ENCODE measurements around the gene VPS13D. TPM values are rescaled to one million over a fixed set of nuclear protein-coding genes. Genes with fewer than 3 reads are reported as not detected.

Gene VPS13D
- total RNA-seq, 1 experiment from 2014 or later: 20.2 TPM

GRCh38 chr1:12451560-12451900 lies 221.7 kb downstream of the VPS13D start:
- Histone ChIP-seq H3K27ac (ENCODE audit: insufficient read length, low read depth, low read length) (no peak overlapping the region), H2BK20ac (ENCODE audit: low read depth, low read length, poor library complexity, severe bottlenecking) (no peak overlapping the region), H2AFZ (ENCODE audit: low read length) (no peak overlapping the region), H4K91ac (ENCODE audit: insufficient read length, low read depth, low read length) (no peak overlapping the region), H3K27me3 (ENCODE audit: insufficient read depth, low read length) (no peaks in the 10 kb centered on the region), H3K23me2 (ENCODE audit: insufficient read length, low read depth, low read length, poor library complexity, severe bottlenecking) (no peaks in the 10 kb centered on the region), H2BK120ac (ENCODE audit: low read depth, low read length, poor library complexity, severe bottlenecking) (no peak overlapping the region), H4K20me1 (ENCODE audit: control insufficient read depth, insufficient read depth, insufficient read length) (no peaks in the 10 kb centered on the region), H3K14ac (ENCODE audit: insufficient read depth, low read length) (no peak overlapping the region), H3K18ac (ENCODE audit: insufficient read length, low read depth, low read length) (no peak overlapping the region), H3K56ac (ENCODE audit: insufficient read length, low read depth, low read length) (no peak overlapping the region), H3K4ac (ENCODE audit: low read depth, low read length) (no peak overlapping the region), H3T11ph (ENCODE audit: low read length) (no peak overlapping the region), H3K9me3 (ENCODE audit: control insufficient read depth, low read depth, low read length) (no peaks in the 10 kb centered on the region), H4K5ac (ENCODE audit: insufficient read length, low read depth, low read length) (no peak overlapping the region), H2BK12ac (ENCODE audit: insufficient read length, low read depth, low read length) (no peak overlapping the region), H3K79me2 (ENCODE audit: insufficient read depth, low read length) (no peaks in the 10 kb centered on the region), H3K4me1 (ENCODE audit: insufficient read depth, low read length) (peaks cover 4% of the 10 kb centered on the region; the same call in 1 of the 2 replicates), H2BK15ac (ENCODE audit: low read depth, low read length) (no peak overlapping the region), H2AK5ac (ENCODE audit: insufficient read length, low read length) (no peak overlapping the region), H4K8ac (replicated peaks; ENCODE audit: insufficient read length, low read depth, low read length) (no peak overlapping the region), H3K4me2 (ENCODE audit: insufficient read depth, insufficient read length, low read length) (no peak overlapping the region), H3K23ac (ENCODE audit: insufficient read length, low read depth, low read length) (no peak overlapping the region), H3K9ac (ENCODE audit: extremely low read depth, insufficient read length, low read length) (no peak overlapping the region), H3K79me1 (ENCODE audit: insufficient read depth, low read depth, low read length, poor library complexity, severe bottlenecking) (no peaks in the 10 kb centered on the region), H2BK5ac (ENCODE audit: insufficient read length, low read length) (no peak overlapping the region)
- Mint-ChIP-seq H3K27me3 (ENCODE audit: low read depth) (no peaks in the 10 kb centered on the region), H3K9me3 (no peaks in the 10 kb centered on the region), H3K4me1 (peaks cover 21% of the 10 kb centered on the region in 2 experiments), H3K4me3 (no peak overlapping the region), H3K27ac (no peak overlapping the region), H3K36me3 (ENCODE audit: insufficient read depth in 1 of 3, low read depth in 3 of 3) (peaks cover 0 to 2% (median 1%) of the 10 kb centered on the region in 3 experiments; a peak in 2 of 7 replicates)
- no peak for TF ChIP-seq CTCF (conservative IDR thresholded peaks at IDR 0.05)
- WGBS (ENCODE audit: extremely low coverage, insufficient read length, low lambda C conversion rate): no CpG with 5 or more reads among the region's 3 CpGs
- no peak for DNase-seq

All from H9 (cell line).